NCI-H510A (cell line): ENCODE results near the gene SLC35B2.

Experiments
- DNase-seq: peaks from one replicate; lab custom pipeline; 2025; lab: John Stamatoyannopoulos, UW

Gene SLC35B2

DNA sequence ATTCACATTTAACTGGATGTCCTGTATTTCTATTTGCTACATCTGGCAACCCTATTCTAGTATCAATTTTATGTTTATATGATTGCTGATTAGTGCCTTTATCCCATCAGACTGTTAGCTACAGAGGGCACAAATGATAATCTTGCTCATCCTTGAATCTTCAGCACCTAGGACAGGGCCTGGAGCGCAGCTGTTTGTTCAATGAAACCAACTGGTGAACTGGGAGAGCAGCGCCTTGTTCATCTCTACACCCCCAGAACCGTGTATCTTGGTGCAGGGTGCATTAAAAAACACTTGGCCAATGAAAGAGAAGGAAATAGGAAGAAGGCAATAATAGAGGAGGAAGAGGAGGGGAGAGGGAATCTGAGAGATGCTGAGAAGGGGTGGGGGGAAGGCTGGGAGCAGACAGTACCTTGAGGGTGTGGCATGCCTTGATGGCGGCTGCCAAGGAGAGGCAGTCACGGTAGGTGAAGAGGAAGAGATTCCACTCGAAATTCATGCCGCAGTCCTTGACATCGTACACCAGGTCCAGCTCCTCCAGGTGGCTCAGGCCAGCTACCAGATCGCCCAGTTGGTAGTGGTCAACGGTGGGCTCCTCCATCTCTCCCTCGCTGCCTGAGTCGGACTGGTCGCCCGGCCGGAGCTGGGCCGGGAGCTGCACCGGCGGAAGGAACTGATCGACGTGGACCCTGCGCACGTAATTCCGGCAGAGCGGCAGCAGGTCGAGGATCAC lies 28.4 kb upstream of the SLC35B2 start:
- DNase-seq: no peak

DNA sequence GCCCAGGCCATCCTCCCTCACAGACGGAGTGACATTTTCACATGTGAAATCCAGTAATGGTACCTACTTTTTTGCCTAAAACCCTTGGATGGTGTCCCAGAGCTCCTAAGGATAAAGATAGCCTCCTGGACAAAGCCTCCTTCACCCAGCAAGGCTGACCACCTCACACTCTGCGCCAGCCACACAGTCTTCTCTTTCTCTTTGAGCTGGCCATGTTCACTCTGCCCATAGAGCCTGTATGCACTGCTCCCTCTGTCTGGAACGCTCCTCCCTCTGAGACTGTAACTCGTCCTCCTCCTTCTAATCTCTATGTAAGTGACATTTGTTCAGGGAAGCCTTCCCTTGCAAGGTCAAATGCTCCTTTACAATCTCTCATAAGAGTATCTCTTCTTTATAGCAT lies 27.5 kb upstream of the SLC35B2 start:
- DNase-seq: no peak

DNA sequence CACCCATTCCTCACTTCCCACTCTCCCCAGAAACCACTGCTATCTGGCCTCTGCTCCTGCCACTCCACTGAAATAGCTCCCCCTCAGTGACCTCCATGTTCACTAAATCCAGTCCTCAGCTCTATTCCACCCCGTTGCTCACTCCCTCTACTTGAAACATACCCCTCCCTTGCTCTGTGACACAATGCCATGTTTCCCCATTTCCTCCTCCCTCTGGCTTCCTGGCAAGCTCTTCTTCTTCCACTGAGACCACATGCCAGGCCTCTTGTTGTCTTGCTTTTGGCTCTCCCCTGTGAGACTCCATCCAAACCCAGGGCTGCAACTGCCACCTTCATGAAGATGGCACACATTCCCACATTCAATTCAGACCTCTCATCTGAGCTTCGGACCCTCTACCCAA lies 26.8 kb upstream of the SLC35B2 start:
- DNase-seq: no peak

DNA sequence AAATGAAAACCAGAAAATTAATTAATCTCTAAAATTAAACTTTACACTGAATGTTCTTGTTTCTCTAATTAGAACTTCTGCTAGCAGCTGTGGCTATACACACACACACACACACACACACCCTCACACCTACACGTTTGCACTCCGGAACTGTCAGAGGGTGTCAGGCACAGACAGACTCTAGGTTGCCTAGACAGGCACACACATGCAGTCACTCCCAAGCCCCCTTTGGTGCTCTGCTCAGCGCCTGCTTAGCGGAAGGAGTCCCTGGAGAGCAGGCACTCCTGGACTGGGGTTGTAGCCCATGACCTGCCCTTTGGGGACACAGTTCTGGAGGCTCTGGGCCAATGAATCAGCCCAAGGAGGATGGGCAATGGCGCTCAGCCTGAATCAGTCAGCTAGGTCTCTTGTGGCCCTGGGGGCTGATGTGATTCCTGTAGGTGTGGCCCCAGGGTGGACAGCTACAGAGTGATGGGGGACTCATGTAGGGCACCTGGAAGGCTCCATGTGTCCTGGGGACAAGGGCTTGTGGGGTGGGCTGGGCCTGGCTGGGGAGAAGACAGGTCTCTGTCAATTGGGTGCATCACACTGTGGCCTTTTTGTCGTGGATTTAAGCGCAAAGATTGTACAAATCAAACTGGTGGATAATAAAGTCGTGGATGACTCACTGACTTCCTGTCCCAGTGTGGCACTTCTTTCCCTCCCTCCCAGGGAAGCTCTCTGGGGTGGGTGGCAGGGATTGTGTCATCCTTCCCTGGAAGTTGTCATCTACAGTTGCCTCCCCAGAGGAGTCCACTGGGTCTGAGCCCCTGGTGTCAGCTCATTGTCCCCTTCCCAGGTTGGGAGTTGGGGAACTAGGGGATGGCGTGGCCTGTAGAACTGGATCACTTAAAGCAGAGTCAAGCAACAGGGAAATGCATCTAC lies 21.7 kb upstream of the SLC35B2 start:
- no peak for DNase-seq

DNA sequence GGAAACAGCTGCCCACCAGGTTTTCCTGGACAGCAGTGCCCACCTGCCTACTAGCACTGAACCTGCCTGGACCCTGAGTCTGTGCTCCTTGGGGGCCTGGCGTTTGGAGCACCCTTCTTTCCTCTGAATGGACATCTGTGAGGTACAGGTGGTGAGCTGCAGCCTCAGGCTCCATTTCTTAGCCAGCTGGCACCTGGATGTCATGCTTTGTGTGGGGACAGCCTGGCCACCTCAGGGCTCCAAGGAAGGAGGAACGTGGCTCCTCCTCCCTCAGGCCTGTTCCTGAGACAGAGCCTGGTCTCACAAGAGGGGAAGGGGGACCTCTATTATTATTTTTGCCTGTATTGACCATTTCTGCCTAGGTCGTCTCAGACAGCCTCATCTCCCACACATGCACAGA lies 21.0 kb upstream of the SLC35B2 start:
- DNase-seq: no peak

DNA sequence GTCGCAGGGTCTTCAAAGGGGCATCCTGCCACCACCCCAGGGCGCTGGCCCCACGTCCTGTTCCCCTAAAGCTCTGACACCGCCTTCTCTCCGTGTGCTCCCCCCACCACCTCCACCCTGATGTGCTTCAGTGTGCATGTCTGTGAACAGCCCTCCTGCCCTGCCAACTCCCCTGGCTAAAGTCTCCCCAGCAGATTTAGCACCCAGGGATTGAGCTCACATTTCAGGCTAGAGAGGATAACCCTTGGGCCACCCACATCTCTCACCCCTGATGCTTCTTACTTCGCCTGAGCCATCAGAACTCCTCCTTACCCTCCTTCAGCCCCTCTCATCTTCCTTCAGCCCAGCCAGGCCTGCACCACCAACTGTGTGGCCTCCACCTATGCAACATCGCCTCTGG lies 20.4 kb upstream of the SLC35B2 start:
- no peak for DNase-seq

DNA sequence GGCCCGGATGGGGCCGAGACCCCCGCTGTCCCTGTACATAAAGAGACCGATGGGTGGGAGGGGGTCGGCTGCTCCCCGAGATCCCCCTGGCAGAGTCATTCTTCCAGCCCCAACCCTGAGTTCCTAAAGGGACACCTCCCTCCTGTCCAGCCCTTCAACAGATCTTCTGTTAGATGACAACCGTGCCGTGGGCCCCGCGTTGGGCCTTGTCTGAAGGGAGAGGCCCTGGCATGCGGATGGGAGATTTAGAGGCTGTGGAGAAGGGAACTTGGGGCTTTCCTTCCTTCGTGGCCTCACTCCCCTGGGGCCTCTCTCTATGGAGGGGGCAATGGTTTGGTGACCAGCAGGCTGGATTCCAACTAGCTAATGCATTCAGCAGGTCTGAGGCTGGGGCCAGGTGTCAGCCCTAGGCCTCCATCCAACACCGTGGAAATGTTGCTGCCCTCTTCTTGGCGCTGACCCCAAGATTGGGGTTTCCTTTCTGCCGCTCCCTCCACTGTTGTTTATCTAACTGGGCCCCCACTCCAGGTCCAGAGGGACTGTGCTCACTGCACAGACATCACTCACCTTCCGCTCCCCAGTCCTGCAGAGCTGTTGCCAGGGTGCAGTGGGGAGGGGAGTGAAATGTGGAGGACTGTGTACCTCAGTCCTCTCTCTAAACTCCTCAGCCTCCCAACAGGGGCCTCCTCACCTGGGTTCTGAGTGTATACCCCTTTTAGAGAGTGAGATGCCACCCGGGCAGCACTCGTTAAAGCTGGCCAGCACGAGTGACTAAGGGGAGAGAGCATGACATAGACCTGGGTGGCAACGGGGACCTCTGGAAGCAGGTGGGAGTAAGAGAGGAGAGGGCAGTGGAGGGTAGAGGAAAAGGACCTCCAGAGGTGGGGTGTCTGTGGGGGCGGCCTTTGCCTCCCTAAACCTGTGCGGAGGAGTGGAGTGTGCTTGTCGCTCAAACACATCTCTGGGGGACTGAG lies 19.6 kb upstream of the SLC35B2 start:
- DNase-seq: no peak

DNA sequence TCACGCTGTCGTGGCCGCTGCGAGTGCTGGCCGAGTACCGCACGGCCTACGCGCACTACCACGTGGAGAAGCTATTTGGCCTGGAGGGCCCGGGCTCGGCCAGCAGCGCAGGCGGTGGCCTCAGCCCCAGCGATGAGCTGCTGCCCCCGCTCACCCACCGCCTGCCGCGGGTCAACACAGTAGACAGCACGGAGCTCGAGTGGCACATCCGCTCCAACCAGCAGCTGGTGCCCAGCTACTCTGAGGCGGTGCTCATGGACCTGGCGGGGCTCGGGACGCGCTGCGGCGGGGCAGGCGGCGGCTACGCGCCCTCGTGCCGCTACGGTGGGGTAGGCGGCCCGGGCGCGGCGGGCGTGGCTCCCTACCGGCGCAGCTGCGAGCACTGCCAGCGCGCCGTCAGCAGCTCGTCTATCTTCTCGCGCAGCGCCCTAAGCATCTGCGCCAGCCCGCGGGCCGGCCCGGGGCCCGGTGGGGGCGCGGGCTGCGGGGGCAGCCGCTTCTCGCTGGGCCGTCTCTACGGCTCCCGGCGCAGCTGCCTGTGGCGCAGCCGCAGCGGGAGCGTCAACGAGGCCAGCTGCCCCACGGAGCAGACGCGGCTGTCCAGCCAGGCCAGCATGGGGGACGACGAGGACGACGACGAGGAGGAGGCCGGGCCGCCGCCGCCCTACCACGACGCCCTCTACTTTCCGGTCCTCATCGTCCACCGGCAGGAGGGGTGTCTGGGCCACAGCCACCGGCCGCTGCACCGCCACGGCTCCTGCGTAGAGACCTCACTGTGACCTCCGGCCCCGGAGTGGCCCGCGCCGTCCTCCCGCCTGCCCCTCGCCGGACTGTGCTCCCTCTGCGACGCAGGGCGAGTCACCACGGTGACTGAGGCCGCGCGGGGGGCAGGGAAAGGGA lies 18.7 kb upstream of the SLC35B2 start:
- DNase-seq: peak; percentile 30

DNA sequence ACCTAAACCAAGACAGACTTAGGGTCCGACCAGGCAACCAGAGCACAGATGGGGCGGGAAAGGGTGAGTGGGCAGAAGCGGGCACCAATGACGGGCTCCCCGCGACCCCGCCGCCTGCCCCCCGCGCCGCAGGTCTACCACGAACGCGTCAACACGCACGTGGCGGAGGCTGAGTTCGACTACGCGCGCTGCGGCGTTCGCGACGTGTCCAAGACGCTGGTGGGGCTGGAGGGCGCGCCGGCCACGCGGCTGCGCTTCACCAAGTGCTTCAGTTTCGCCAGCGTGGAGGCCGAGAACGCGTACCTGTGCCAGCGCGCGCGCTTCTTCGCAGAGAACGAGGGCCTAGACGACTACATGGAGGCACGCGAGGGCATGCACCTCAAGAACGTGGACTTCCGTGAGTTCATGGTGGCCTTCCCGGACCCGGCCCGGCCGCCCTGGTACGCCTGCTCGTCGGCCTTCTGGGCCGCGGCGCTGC lies 18.0 kb upstream of the SLC35B2 start:
- no peak for DNase-seq

DNA sequence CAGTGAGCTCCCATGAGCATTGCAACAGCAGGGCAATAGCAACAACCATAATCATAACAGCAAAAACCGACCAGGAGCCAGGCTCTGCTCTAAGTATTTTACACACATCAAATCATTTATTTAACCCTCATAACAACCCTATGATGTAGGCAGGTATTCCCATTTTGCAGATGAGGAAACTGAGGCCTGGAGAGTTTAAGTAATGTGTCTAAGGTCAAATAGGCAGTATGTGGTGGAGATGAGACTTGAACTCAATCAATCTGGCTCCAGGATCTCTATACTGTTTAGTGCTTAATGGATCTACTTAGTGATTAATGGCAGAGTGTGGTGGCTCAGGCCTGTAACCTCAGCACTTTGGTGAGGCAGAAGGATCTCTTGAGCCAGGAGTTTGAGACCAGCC lies 16.3 kb upstream of the SLC35B2 start:
- no peak for DNase-seq

DNA sequence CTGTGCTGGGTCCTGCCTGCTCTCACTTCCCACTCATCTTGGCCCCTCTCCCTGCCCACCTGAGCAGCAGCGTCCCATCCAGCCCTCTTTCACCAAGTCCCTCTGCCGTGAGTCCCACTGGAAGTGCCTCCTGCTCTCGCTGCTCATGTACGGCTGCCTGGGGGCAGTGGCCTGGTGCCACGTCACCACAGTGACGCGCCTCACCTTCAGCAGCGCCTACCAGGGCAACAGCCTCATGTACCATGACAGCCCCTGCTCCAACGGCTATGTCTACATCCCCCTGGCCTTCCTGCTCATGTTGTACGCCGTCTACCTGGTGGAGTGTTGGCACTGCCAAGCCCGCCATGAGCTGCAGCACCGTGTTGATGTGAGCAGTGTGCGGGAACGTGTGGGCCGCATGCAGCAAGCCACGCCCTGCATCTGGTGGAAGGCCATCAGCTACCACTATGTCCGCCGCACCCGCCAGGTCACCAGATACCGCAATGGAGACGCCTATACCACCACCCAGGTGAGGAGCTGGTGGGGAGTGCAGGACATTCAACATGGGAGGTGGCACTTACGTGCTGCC lies 15.8 kb upstream of the SLC35B2 start:
- DNase-seq: no peak

DNA sequence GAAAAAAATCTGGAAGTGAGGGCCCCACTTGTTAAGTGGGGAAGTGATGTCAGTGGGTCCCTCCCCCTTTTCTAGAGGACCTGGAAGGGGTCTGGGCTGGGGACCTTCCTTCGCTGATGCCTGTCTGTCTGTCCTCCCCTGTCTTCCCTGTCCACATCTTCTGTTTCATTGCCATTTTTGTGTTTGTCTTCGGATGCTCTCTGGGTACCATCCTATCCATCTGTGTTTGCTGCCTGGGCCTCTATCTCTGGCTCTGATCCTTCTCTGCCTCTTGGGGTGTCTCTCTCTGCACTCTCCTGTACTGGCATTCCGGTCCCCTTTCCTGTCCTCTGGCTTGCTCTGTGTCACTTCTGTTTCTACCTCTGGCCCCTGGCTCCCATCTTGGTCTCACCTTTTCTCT lies 15.2 kb upstream of the SLC35B2 start:
- DNase-seq: no peak

DNA sequence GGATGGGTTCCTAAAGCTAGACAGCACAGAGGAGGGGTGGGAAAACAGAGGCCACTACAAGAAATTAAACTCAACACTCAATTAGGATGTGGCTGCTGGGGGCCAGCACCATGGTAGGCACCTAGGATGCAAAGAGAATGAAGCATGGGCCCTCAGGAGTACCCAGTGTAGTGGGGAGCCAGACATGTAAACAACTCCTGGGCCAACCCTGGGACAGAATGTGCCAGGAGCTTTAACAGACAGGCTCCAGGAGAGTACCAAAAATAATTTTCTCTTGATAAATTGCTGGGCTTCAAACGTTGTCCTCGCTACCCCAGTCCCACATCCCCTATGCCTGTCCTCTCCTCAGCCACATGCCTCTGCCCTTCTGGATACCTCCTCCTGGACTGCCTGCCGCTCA lies 14.6 kb upstream of the SLC35B2 start:
- no peak for DNase-seq

DNA sequence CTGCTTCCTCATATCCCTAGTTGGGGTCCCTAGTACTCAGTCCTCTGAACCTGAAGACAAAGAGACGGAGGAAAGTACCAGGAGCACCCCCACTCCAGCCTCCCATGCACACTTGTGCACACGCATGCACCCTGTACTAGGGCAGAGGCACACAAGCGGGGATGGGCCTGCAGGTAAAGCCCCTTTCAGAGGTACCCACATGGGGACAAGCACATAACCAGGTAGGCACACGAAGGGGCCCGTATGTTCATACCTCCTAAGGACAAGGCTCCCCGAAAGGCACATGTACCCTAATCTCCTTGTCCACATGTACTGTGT lies 14.0 kb upstream of the SLC35B2 start:
- no peak for DNase-seq

DNA sequence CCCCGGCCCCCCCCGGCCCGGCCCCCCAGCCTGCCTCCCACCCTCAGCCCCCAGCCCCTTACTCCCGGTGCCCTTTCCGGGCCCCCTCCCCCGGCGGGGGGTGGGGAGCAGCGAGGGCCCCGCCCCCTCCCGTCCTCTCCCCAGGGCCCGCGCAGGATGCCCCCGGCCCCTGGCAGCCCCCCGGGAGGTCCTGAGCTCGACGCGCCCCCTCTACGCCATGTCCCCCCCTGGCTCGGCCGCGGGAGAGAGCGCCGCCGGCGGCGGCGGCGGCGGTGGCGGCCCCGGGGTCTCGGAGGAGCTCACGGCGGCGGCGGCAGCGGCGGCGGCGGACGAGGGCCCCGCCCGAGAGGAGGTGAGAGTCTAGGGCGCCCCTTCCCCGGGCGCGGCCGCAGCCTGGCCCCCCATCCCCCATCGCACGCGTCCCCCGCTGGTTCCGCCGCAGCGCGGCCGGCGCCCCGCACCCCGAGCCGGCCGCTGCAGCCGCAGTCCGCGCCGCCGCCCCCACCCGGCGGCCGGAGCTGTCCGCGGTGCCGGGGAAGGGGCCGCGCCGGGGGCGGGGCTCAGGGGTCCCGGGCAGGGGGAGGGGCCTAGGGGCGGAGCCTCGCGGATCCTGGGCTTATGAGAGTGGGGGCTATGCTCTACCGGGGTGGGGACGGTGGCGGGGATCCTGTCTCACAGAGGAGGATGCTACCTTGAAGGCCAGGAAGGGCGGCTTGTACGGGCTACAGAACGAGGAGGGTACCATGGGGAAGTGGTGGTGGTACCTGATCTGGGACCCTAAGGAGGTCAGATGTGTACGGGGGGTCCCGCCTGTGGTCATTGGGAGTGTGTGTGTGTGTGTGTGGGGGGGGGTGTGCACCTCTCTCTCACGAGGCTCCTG lies 13.4 kb upstream of the SLC35B2 start:
- DNase-seq: peak; percentile 37

DNA sequence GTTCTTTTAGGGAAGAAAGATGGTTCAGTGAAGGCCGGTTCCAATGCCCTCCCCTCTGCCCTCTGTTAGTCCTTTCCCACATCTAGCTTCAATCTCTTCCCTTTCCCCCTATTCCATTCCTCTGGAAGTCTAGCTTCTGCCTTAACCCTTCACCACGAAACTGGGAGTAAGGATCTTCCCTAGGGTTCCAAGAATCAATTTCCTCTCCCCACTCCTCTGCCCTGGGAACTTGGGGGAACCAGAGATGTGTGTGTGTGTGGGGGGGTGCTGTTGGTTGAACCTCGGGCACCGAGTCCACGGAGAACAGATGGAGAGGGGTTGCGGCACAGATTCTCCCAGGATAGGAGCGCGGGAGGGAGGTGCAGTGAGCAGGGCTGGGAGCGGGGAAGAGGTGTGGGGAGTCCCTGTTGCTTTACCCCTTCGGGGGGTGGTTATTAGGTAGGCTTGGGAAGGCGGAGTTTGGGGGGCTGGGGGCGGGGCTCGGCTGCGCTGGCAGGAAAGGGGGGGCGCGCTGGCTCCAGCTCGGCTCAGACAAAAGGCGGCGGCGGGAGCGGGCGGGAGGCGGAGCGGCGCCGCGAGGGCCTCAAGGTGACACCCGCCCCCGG lies 12.7 kb upstream of the SLC35B2 start, which contains the start of gene TMEM151B:
TMEM151B (plus strand) TSS at position 530 of the 605 bp plus-strand sequence. CDS start 293 bp downstream, outside the sequence.
- no peak for DNase-seq

DNA sequence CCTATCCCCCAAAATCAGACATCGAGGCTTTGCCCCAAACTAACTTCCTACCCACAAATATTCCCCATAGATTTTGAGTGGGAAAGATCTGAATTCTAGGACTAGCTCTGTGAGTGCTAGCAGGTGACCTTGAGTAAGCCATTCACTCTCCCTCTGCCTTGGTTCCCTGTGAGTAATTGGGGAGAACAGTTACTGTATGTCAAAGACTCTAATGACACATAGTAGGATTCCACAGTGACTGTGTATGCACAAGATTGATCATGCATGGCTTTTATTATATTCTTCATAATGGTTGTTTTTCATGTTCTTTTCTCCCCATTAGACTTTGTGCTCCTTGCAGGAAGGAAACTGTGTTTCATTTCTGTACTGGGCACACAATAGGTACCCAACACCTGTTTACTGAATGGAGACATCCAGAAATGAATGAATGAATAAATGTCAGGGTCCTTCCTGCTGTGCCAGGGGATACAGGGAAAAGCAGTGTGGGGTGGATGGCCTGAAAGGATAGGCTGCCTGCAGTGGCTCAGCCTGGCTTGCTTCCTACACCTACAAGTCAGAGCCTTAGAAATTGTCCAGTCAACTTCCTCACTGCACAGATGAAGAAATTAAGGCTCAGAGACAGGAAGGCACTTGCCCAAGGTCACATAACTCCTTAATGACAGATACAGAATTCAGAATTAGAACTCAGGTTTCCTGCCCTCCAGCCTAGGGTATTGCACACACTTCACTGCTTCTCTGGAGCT lies 12.0 kb upstream of the SLC35B2 start:
- DNase-seq: no peak

DNA sequence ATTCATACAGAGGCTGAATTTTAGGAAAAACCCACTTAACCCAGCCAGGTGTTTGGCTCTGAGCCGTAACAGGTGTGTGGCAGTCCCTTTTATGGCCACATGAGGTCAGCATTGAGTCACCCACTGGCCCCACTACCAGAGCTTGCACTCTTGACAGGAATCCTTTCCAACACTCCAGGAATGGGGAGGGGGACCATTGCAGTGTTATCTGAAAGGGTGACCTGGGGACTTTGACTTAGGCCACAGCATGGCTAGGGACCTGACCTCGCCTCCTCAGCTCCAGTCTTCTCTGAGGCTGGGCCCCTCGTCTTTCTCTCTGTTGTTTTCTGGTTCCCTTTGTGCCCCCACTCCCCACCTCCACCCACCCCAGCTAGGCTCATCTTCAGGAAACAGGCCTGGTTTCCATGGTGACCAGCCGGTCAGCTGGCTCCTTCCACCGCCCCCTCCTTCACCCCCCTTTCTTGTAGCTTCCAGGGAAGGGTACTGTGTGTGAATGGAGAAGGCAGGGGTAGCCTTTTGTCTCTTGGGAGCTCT lies 10.8 kb upstream of the SLC35B2 start:
- no peak for DNase-seq
